ENCODE data around the gene PRKCE.

The PRKCE gene

DNA sequence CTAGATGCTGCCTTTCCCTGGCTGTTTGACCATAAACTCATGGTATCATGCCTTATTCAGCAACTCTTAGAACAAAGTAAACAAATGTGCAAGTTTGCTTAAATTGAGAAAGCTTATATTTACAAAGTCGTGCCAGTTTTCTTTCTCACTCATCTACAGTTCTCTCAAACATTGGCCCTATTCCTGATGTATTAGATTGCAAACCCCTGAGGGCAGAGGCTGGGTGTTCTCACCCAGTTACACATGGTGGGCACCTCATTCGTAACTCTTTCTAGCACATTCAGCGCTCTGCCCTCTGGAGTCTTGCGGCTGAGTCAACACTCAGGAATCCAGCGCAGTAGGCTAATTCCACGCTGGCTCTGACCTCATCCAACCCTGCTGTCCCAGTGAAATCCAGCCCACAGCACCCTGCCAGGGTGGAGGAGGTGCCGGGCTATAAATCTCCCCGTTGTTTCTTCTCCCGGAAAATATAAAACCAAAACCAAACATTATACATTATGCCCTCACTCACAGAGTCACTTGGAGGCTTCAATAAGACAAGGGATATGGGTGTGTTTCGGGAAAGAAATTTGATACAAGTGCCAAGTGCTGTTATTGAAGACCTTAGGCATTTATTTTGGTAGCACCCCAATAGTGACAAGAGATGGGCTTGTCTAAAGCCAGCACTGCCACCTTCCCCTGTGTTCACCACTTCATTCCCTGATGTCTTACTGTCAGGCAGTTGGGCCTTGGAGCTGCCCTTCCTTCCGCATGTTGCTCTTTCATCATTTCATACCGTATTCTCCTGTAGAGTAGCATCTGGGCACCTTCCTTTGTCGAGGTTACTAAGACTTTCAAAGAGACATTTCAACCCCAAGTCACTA, 287.4 kb downstream of the PRKCE start:
- DNase-seq (ENCODE audit: low spot score), result no peak
- TF ChIP-seq, protein P1, sequence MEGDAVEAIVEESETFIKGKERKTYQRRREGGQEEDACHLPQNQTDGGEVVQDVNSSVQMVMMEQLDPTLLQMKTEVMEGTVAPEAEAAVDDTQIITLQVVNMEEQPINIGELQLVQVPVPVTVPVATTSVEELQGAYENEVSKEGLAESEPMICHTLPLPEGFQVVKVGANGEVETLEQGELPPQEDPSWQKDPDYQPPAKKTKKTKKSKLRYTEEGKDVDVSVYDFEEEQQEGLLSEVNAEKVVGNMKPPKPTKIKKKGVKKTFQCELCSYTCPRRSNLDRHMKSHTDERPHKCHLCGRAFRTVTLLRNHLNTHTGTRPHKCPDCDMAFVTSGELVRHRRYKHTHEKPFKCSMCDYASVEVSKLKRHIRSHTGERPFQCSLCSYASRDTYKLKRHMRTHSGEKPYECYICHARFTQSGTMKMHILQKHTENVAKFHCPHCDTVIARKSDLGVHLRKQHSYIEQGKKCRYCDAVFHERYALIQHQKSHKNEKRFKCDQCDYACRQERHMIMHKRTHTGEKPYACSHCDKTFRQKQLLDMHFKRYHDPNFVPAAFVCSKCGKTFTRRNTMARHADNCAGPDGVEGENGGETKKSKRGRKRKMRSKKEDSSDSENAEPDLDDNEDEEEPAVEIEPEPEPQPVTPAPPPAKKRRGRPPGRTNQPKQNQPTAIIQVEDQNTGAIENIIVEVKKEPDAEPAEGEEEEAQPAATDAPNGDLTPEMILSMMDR (IDR thresholded peaks at IDR 0.05; ENCODE audit: extremely low read depth, missing control alignments), result no peak

DNA sequence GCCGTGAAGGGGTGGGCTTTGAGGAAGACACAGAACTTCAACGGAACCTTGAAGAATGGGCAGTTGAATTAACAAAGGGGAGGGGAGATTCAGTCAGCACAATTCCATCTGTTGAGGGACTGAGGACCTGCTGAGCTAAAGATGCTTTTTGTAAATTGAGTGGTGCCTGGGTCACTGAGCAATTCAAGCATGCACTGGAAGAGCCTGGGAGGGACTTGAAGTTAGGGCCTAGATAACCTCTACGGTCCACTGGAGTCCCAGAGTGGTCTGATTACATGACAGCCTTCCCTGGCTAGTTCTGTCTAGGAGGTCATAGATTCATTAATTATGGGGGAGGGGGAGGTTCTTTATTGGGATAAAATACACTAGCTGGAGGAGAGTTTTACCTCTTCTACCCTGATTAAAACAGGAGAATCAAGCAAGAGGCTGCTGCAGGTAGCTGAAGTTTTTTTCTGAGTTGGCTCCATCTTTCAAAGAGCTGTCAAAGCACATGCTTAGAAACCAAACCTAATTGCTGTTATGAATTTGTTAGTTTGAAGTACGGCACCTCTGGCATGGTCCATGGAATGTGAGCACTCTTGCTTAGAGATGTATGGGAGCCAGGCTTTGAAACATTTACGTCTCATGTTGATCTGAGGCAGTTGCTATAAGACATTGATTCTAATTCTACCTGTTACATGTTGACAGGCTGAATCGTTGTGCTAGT, 290.2 kb downstream of the PRKCE start:
- TF ChIP-seq, protein P1 (IDR thresholded peaks at IDR 0.05; ENCODE audit: extremely low read depth, missing control alignments), result no peak
- DNase-seq (ENCODE audit: low spot score), result no peak

DNA sequence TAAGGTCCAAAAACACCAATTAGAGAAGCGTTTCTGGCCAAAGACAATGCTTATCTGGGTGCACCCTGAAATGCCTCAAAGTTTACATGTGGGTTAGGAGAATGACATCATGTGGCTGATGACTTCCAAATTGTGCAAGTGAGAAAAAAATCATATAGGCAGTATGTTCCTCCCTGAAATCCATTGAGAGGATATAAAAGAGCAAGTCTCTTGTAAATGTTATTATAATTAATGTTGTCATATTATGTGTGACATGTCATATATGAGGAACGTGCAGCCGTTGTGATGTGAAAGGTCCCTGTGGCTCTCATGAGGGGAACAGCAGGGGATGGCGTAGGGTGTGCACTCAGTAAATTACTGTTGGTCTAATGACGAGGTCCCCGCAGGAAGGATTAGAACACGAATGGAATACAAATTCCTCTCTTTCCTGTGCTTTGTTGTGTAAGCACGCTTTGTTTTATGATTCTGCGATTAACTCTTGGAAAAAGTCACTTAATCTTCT, 290.8 kb downstream of the PRKCE start:
- DNase-seq (ENCODE audit: low spot score), result no peak
- TF ChIP-seq, protein P1 (IDR thresholded peaks at IDR 0.05; ENCODE audit: extremely low read depth, missing control alignments), result no peak

DNA sequence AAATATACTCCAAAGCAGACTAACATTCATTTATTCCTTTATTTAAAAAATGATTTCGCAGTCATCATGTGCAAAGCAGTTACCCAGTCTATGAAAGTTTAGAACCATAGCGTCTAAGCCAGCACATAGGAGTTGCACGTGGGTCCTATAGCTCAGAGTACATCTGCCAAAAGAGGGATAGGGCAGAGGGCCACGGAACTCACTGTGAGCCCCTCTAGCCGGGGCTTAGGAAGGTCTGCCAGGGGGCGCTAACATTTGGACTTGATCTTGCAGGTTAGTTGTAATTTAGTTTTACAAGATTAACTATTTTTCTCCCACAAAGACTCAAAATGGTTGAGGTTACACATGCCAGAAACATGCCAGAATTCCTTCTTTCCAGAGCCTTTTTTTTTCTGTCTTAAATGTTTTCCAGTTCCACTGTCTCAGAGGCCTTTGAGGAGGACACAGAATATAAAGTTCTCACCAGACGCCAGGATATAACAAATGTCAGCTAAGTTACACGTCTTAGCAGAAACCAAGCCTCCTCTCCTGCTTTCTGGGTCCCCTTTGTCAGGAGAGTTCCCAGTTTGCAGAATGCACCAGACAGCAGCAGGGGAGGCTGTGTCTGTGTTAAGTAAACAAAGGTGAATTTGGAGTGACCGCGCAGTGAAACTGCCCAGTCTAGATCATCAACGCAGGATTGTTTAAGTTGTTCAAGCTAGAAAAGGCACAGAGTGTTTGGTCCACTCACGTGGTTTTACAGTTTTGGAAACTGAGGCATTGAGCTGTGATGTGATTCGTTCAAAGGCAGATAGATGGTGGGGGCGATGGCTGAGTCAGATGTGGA, 292.0 kb downstream of the PRKCE start:
- DNase-seq (ENCODE audit: low spot score), result no peak

DNA sequence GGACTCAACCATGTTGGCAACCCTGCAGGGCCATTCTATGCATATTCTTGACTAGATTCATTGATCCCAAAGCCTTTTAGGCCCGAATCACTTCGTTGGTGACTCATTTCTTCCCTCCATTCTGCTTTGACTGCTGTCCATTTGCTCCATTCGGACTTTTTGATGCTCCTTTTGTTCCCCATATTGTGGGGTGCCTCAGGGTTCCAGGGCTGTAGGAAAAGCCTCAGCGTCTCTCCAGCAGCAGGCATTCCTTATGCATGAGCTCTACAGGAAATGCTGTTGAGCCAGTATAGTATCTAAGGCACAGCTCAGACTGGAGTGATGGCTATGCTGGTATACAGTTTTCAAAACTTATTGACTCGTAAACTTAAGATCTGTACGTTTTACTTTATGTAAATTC, 292.6 kb downstream of the PRKCE start:
- TF ChIP-seq, protein P1 (IDR thresholded peaks at IDR 0.05; ENCODE audit: extremely low read depth, missing control alignments), result no peak
- DNase-seq (ENCODE audit: low spot score), result no peak

More for the DNA sequence above, 292.0 kb downstream of the PRKCE start:
- TF ChIP-seq, protein P1 (IDR thresholded peaks at IDR 0.05; ENCODE audit: extremely low read depth, missing control alignments), result no peak

DNA sequence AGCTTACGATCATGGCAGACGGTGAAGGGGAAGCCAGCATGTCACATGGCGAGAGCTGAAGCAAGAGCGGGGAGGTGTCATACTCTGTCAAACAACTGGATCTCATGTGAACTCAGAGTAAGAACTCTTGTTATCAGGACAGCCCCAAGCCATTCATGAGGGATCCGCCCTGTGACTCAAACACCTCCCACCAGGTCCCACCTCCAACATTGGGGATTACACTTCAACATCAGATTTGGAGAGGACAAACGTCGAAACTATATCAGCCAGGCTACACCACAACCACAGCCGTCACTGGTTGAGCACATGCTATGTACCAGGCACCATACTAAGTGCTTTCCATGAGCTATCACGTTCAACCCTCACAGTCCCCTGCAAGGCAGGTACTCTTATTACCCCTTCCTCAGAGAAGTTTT, 293.8 kb downstream of the PRKCE start:
- TF ChIP-seq, protein P1 (IDR thresholded peaks at IDR 0.05; ENCODE audit: extremely low read depth, missing control alignments), result no peak

More for the DNA sequence above, 293.8 kb downstream of the PRKCE start:
- DNase-seq (ENCODE audit: low spot score), result no peak

Measured in GM20000 (cell line).